ENCODE results near the gene PSMA7.

The PSMA7 gene

GRCh38 chr20:62174870-62175624 is 31.9 kb upstream of the PSMA7 start:
- no peak for DNase-seq
- intact Hi-C loops (cut with DNase I): no loop called here

- intact Hi-C loops (cut with DNase I): no loop called here
- DNase-seq: no peak
These were observed 31.0 kb upstream of the PSMA7 start for GRCh38 chr20:62174021-62174804.

- intact Hi-C loops (cut with DNase I): no loop called here
- no peak for DNase-seq
These were observed 29.5 kb upstream of the PSMA7 start for GRCh38 chr20:62172666-62173065.

GRCh38 chr20:62171245-62171644 is 28.1 kb upstream of the PSMA7 start:
- DNase-seq: no peak
- intact Hi-C loops (cut with DNase I): no loop called here

GRCh38 chr20:62170536-62170935 is 27.3 kb upstream of the PSMA7 start:
- DNase-seq: no peak

GRCh38 chr20:62168890-62169435 is 25.8 kb upstream of the PSMA7 start:
- no peak for DNase-seq
- intact Hi-C loops (cut with DNase I): no loop called here

More at GRCh38 chr20:62170536-62170935, 27.3 kb upstream of the PSMA7 start:
- intact Hi-C loops (cut with DNase I): no loop called here

- intact Hi-C loops (cut with DNase I): no loop called here
These were observed 24.9 kb upstream of the PSMA7 start for GRCh38 chr20:62168061-62168460.

GRCh38 chr20:62167474-62167873 is 24.3 kb upstream of the PSMA7 start:
- intact Hi-C loops (cut with DNase I): no loop called here

More at GRCh38 chr20:62168061-62168460, 24.9 kb upstream of the PSMA7 start:
- no peak for DNase-seq

GRCh38 chr20:62165762-62166399 is 22.7 kb upstream of the PSMA7 start:
- intact Hi-C loops (cut with DNase I): no loop called here
- DNase-seq: no peak

More at GRCh38 chr20:62167474-62167873, 24.3 kb upstream of the PSMA7 start:
- DNase-seq: no peak

- peak in 23 of 42 donors; percentile 17 to 82 (median 43) for DNase-seq
These were observed 21.9 kb upstream of the PSMA7 start for GRCh38 chr20:62164879-62165761.

GRCh38 chr20:62163986-62164762 is 21.0 kb upstream of the PSMA7 start:
- DNase-seq: peak in 11 of 42 donors; percentile 23 to 69 (median 52)
- intact Hi-C loops (cut with DNase I): no loop called here

More at GRCh38 chr20:62164879-62165761, 21.9 kb upstream of the PSMA7 start:
- intact Hi-C loops (cut with DNase I): no loop called here

- no peak for DNase-seq
- intact Hi-C loops (cut with DNase I): no loop called here
These were observed 20.3 kb upstream of the PSMA7 start for GRCh38 chr20:62163485-62163865.

GRCh38 chr20:62162765-62163484 is 19.7 kb upstream of the PSMA7 start:
- intact Hi-C loops (cut with DNase I): no loop called here
- DNase-seq: no peak

GRCh38 chr20:62161347-62161746 is 18.2 kb upstream of the PSMA7 start:
- no peak for DNase-seq
- intact Hi-C loops (cut with DNase I): no loop called here

- DNase-seq: no peak
- intact Hi-C loops (cut with DNase I): no loop called here
These were observed 17.7 kb upstream of the PSMA7 start for GRCh38 chr20:62160876-62161275.

- DNase-seq: no peak
- intact Hi-C loops (cut with DNase I): no loop called here
These were observed 17.1 kb upstream of the PSMA7 start for GRCh38 chr20:62160253-62160652.

- intact Hi-C loops (cut with DNase I): no loop called here
- DNase-seq: peak in 1 of 42 donors; percentile 41
These were observed 16.6 kb upstream of the PSMA7 start for GRCh38 chr20:62159839-62160238.
